Mammary epithelial cell (primary cell): ENCODE data around the gene PXYLP1.

Source experiments
- EZH2 ChIP-seq: IDR thresholded peaks from 2 replicates; pipeline ENCODE4 v1.6.1; 2012; ENCODE audit warnings: low read length, inconsistent platforms, borderline replicate concordance
- TF ChIP-seq, protein P1 (sequence below), 2 donors: IDR thresholded peaks in 1 of 2; conservative IDR thresholded peaks in 1 of 2; 2 replicates each; pipeline ENCODE4 v1.5.1; 2011 to 2012; ENCODE audit warnings: inconsistent platforms in 2 of 2, low read length in 2 of 2, mild to moderate bottlenecking in 2 of 2, control low read depth in 1 of 2, low read depth in 1 of 2; ENCODE audit not compliant: insufficient read depth in 1 of 2; ENCODE audit errors: extremely low read depth in 1 of 2

DNA sequence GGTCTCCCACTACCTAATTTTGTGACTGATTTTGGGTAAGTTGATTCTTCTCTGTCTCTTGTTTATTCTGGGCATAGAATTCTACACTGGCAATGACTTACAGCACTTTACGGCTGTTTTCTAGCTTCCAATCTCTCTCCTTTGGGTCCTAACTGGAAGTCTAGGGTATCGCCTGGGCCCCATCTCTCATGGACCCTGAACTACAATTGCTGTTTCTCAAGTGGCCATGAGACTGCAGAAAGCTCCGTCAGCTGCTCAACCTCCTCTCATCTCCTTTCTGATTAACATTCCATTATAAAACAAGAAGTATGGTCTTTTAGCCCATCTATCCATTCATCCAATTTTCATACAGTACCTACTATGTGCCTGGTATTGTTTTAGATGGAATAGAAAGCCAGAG is 4.4 kb upstream of the PXYLP1 start:
- TF ChIP-seq, protein P1, sequence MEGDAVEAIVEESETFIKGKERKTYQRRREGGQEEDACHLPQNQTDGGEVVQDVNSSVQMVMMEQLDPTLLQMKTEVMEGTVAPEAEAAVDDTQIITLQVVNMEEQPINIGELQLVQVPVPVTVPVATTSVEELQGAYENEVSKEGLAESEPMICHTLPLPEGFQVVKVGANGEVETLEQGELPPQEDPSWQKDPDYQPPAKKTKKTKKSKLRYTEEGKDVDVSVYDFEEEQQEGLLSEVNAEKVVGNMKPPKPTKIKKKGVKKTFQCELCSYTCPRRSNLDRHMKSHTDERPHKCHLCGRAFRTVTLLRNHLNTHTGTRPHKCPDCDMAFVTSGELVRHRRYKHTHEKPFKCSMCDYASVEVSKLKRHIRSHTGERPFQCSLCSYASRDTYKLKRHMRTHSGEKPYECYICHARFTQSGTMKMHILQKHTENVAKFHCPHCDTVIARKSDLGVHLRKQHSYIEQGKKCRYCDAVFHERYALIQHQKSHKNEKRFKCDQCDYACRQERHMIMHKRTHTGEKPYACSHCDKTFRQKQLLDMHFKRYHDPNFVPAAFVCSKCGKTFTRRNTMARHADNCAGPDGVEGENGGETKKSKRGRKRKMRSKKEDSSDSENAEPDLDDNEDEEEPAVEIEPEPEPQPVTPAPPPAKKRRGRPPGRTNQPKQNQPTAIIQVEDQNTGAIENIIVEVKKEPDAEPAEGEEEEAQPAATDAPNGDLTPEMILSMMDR (conservative IDR thresholded peaks at IDR 0.05 in 1 of 2, IDR thresholded peaks at IDR 0.05 in 1 of 2; ENCODE audit: extremely low read depth in 1 of 2, insufficient read depth in 1 of 2, low read depth in 1 of 2, low read length in 2 of 2): no peak
- no peak for TF ChIP-seq EZH2
